Thyroid gland (tissue), 4 donors: ENCODE results near the gene PRKCE. TPM values are rescaled to one million over a fixed set of nuclear protein-coding genes. Genes with fewer than 3 reads are reported as not detected.

Source experiments
- DNase-seq, 2 donors: peaks; one replicate each; pipeline ENCODE4 v3.0.0-alpha.2; 2019
- H3K27ac ChIP-seq, 3 donors: fragments of 200-600 bp; sonication (generic); 1 replicate in 2 of 3; 2 replicates in 1 of 3; pipeline ENCODE4 v1.5.1; 2016 to 2019; ENCODE audit warnings: mild to moderate bottlenecking in 1 of 3, moderate library complexity in 1 of 3
- H3K27me3 ChIP-seq: fragments of 200-600 bp; sonication (generic); one replicate; pipeline ENCODE4 v1.5.1; 2019
- H3K36me3 ChIP-seq, 2 donors: fragments of 200-600 bp; sonication (generic); one replicate each; pipeline ENCODE4 v1.5.1; 2016 to 2019
- H3K4me1 ChIP-seq, 2 donors: fragments of 200-600 bp; sonication (generic); one replicate each; pipeline ENCODE4 v1.5.1; 2017 to 2019
- H3K4me3 ChIP-seq, 3 donors: fragments of 200-600 bp; sonication (generic); replicated peaks in 1 of 3; 1 replicate in 2 of 3; 2 replicates in 1 of 3; pipeline ENCODE4 v1.5.1; 2016; ENCODE audit warnings: mild to moderate bottlenecking in 1 of 3
- H3K9me3 ChIP-seq: fragments of 200-600 bp; sonication (generic); one replicate; pipeline ENCODE4 v1.5.1; 2017
- POLR2A ChIP-seq, 2 donors: fragments of 450-650 bp; IDR thresholded peaks; one replicate each; pipeline ENCODE4 v1.6.1; 2017; ENCODE audit warnings: antibody characterized with exemption in 2 of 2, mild to moderate bottlenecking in 2 of 2, moderate library complexity in 1 of 2
- WGBS, 2 donors: methylation state at CpG; one replicate each; pipeline ENCODE4 v1.1.5; 2017; 5-methylcytosine and 5-hydroxymethylcytosine counted together
- intact Hi-C: fragments of 100-400 bp; cut with DNase I; formaldehyde crosslinking; loops from one replicate; pipeline ENCODE4 v1.15.1; 2023
- total RNA-seq, 4 donors: library from RNA; depleted of rRNA; stranded (reverse); fragments of >200 nt; gene quantifications; one replicate each; pipeline ENCODE4 v1.2.3, GENCODE V29; 2016
- TF ChIP-seq, protein P1 (sequence below), 6 experiments: fragments of 200-600 bp in 3 of 6; fragments of 450-650 bp in 3 of 6; sonication (generic) in 3 of 6; IDR thresholded peaks; one replicate each; pipeline ENCODE4 v1.5.1; 2016 to 2019; ENCODE audit warnings: antibody characterized with exemption in 6 of 6, mild to moderate bottlenecking in 2 of 6, inconsistent platforms in 1 of 6, moderate library complexity in 1 of 6

The PRKCE gene
- total RNA-seq, 4 donors from 2014 or later, result 8.4 to 35.3 (median 15.2) TPM

DNA sequence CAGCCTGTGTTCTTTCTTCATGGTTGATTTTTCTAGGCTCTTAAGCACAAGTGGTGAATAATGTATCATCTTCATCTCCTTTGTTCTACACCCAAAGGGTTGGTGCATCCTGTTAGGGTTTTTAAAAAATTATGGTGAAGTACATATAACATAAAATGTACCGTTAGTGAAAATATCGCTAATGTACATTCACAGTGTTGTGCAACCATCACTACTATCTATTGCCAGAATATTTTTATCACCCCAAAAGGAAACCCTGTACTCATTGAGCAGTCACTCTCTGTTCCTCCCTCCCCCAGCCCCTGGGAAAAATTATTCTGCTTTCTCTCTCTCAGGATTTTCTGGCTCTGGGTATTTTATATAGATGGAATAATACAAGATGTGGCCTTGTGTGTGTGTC is 98.5 kb downstream of the PRKCE start:
- DNase-seq, result no peak
- Histone ChIP-seq H3K36me3 (no peaks in the 10 kb centered on the region), H3K27me3 (no peaks in the 10 kb centered on the region), H3K4me1 (no peaks in the 10 kb centered on the region), H3K27ac (no peak overlapping the region), H3K9me3 (no peaks in the 10 kb centered on the region), H3K4me3 (no peak overlapping the region)
- WGBS, 2 donors, result 95 to 96% methylated on average over 2 of the region's 2 CpGs
- TF ChIP-seq POLR2A (IDR thresholded peaks at IDR 0.05), result no peak
- TF ChIP-seq, protein P1, sequence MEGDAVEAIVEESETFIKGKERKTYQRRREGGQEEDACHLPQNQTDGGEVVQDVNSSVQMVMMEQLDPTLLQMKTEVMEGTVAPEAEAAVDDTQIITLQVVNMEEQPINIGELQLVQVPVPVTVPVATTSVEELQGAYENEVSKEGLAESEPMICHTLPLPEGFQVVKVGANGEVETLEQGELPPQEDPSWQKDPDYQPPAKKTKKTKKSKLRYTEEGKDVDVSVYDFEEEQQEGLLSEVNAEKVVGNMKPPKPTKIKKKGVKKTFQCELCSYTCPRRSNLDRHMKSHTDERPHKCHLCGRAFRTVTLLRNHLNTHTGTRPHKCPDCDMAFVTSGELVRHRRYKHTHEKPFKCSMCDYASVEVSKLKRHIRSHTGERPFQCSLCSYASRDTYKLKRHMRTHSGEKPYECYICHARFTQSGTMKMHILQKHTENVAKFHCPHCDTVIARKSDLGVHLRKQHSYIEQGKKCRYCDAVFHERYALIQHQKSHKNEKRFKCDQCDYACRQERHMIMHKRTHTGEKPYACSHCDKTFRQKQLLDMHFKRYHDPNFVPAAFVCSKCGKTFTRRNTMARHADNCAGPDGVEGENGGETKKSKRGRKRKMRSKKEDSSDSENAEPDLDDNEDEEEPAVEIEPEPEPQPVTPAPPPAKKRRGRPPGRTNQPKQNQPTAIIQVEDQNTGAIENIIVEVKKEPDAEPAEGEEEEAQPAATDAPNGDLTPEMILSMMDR (IDR thresholded peaks at IDR 0.05), result no peak
- intact Hi-C loops, result no loop called here

DNA sequence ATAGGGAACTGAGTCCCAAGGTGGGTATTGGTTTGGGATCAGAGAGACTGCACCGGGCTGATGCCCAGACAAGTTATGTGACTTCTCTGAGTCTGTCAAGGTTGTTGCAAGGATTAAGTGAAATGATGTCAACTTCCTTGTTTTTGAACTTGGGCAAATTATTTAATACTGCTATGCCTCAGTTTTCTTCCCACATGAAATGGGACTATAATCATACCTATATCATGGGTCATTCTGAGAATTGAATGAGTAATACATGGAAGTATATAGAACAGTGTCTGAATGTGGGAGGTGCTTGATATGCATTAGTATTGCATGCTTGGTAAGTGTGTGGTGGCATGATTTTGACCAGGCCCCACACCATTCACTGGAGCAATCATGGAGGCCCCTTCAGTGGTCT is 99.0 kb downstream of the PRKCE start:
- Histone ChIP-seq H3K9me3 (no peaks in the 10 kb centered on the region), H3K27me3 (no peaks in the 10 kb centered on the region), H3K27ac (no peak overlapping the region), H3K36me3 (no peaks in the 10 kb centered on the region), H3K4me3 (no peak overlapping the region), H3K4me1 (no peaks in the 10 kb centered on the region)
- DNase-seq, result no peak
- WGBS, 2 donors, result 86 to 89% methylated on average over 1 of the region's 1 CpG
- no peak for TF ChIP-seq POLR2A (IDR thresholded peaks at IDR 0.05)
- TF ChIP-seq, protein P1 (IDR thresholded peaks at IDR 0.05), result no peak
- intact Hi-C loops, result no loop called here

DNA sequence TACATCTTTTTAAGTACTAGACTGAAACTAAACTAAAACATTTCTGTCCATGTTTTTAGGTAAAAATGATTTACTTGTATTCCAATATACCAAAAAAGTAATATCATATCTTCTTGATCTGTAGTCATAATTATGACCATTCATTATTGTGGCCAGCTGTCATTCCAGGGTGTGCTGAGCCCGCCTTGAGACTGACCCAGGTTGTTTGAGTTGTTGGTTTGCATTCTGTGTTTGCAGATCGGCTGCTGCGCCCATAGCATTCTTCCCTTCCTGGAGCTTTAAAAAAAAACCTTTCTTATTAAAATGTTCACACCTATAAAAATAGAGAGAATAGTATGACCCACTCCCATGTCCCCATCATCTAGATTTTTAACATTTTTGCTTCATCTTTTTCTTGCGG is 101.9 kb downstream of the PRKCE start:
- Histone ChIP-seq H3K4me1 (no peaks in the 10 kb centered on the region), H3K36me3 (no peaks in the 10 kb centered on the region), H3K27me3 (no peaks in the 10 kb centered on the region), H3K4me3 (no peak overlapping the region), H3K27ac (no peak overlapping the region), H3K9me3 (no peaks in the 10 kb centered on the region)
- DNase-seq, result no peak
- no peak for TF ChIP-seq POLR2A (IDR thresholded peaks at IDR 0.05)
- TF ChIP-seq, protein P1 (IDR thresholded peaks at IDR 0.05), result no peak
- 84 to 97% methylated on average over 4 of the region's 4 CpGs for WGBS, 2 donors
- intact Hi-C loops, result no loop called here

DNA sequence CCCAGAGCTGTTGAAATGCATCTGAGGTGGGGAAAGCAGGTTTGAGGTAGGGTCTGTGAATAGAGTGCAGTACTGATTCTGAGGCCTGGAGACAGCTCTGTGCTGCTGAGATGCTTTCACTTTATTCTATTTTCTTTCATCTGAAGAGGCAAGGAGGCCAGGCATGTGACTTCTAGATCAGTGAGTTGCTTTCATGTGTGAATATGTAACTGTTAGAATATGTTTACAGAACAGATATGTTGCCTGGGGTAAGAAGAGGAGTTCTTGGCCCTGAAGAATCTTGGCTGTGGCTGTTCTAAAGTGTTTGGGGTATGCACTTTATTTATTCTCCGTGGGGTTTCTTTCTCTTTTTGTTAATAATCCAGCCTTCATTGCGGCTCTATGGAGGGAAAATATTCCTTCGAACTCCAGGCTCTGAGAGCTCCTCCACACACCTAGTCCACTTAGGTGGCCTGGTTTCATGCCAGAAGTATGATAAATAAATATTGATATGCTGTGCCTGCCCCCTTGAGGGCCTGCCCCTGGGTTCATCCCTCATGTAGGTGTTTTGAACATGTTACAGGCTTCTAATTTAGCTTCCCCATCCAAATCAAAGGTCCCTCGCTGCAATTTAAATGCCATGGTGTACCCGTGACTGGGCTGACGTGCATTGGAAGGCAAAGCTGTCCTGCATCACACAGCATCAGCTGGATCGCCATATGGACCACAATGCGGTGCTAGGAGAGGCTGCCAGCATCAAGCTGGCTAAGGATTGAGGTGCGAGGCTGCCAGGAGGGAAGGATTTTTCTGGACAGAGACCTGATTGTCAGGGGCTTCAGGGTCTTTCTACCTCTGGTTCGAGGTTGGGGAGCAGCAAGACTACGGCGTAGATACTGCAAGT is 102.9 kb downstream of the PRKCE start:
- no peak overlapping the region for H3K27ac ChIP-seq
- H3K27me3 ChIP-seq, result no peaks in the 10 kb centered on the region
- no peaks in the 10 kb centered on the region for H3K4me1 ChIP-seq
- TF ChIP-seq, protein P1 (IDR thresholded peaks at IDR 0.05), result no peak
- no peak for TF ChIP-seq POLR2A (IDR thresholded peaks at IDR 0.05)
- no peak for DNase-seq
- H3K36me3 ChIP-seq, result no peaks in the 10 kb centered on the region
- WGBS, 2 donors, result 89 to 94% methylated on average over 12 of the region's 12 CpGs
- H3K4me3 ChIP-seq, result no peak overlapping the region
- no peaks in the 10 kb centered on the region for H3K9me3 ChIP-seq
- intact Hi-C loops, result no loop called here

DNA sequence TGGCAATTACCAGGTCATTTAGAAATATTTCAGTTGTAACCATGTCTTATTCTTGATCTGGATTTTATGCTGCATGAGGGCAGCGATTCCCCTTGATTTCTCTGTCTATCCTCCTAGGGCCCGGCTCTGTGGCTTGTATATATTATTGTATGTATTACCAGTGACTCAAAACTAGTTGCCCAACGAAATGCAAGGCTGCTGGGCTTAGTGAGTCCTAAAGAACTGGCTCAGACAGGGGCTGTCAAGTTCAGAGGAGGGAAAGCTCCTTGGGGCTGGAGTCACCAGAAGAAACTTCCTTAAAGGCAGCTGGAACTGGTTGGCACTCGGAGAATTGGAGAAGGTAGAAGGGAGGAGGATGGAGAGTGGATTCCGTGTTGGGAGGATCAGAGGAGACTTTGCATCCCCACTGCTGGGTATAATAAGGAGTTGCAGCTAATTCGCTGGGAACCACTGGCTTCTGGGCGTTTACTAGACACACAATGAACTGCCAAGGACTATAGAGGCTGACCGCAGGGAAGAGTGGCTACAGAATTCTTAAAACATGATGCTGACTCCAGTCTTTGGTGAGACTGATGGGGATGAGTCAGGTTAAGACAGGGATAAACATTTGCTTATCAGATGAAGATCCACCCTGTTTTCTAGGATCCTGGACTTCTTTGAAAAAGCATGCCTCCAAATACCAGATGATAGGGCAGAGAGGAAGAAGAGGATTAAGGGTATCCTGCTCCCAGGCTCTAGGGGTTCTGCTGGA is 104.3 kb downstream of the PRKCE start:
- Histone ChIP-seq H3K27me3 (no peaks in the 10 kb centered on the region), H3K9me3 (no peaks in the 10 kb centered on the region), H3K36me3 (no peaks in the 10 kb centered on the region), H3K4me3 (no peak overlapping the region), H3K27ac (no peak overlapping the region), H3K4me1 (no peaks in the 10 kb centered on the region)
- 85 to 93% methylated on average over 8 of the region's 8 CpGs for WGBS, 2 donors
- TF ChIP-seq POLR2A (IDR thresholded peaks at IDR 0.05), result no peak
- TF ChIP-seq, protein P1 (IDR thresholded peaks at IDR 0.05), result no peak
- intact Hi-C loops, result no loop called here
- no peak for DNase-seq
